ENCODE measurements around the gene GPR156. TPM values are rescaled to one million over a fixed set of nuclear protein-coding genes. Genes with fewer than 3 reads are reported as not detected.

Gene GPR156
- total RNA-seq, 1 experiment from 2014 or later: 2.8 TPM

GRCh38 chr3:120148187-120148949 lies 136.7 kb downstream of the GPR156 start:
- no TSS peak for BruUV-seq (replicated peaks)
- no peaks in the 10 kb centered on the region for H3K36me3 ChIP-seq (ENCODE audit: low read depth)
- H3K4me2 ChIP-seq: peak overlapping the region; percentile 80
- TF ChIP-seq CTCF (conservative IDR thresholded peaks at IDR 0.05) (no peak), EZH2 (IDR thresholded peaks at IDR 0.05; ENCODE audit: low read depth) (no peak)
- no peaks in the 10 kb centered on the region for H4K20me1 ChIP-seq (ENCODE audit: insufficient read depth)
- intact Hi-C loops (cut with micrococcal nuclease; ENCODE audit: unreplicated experiment): no loop called here
- peak overlapping the region; percentile 32; the same call in 1 of the 2 replicates for H3K4me3 ChIP-seq
- no peaks in the 10 kb centered on the region; the same call in 1 of the 2 replicates for H3K9me3 ChIP-seq (ENCODE audit: insufficient read depth, low read depth)
- ChIA-PET POLR2A (ENCODE audit: unreplicated experiment) (interaction anchor here (0.7 to 0.8 kb wide), 2 partner anchors 52 to 173 kb away, joined by 4 to 8 read pairs; no protein-coding TSS in a partner anchor), CTCF (interaction anchor here (1.4 kb wide), 1 partner anchor 53 kb away, joined by 4 read pairs; no protein-coding TSS in a partner anchor)
- no peaks in the 10 kb centered on the region for H3K27me3 ChIP-seq (ENCODE audit: insufficient read depth, low read depth)
- DNase-seq: no peak
- peak overlapping the region; percentile 78 for H3K27ac ChIP-seq
- peaks cover 64% of the 10 kb centered on the region for H3F3A ChIP-seq (ENCODE audit: insufficient read depth, low read depth)
- H3K4me1 ChIP-seq (replicated peaks; ENCODE audit: insufficient read depth): peaks cover 92% of the 10 kb centered on the region
- H2AFZ ChIP-seq: no peak overlapping the region
- no peaks in the 10 kb centered on the region for H3K79me2 ChIP-seq (ENCODE audit: low read depth)
- H3K9me2 ChIP-seq (ENCODE audit: insufficient read depth): no peaks in the 10 kb centered on the region

DNA sequence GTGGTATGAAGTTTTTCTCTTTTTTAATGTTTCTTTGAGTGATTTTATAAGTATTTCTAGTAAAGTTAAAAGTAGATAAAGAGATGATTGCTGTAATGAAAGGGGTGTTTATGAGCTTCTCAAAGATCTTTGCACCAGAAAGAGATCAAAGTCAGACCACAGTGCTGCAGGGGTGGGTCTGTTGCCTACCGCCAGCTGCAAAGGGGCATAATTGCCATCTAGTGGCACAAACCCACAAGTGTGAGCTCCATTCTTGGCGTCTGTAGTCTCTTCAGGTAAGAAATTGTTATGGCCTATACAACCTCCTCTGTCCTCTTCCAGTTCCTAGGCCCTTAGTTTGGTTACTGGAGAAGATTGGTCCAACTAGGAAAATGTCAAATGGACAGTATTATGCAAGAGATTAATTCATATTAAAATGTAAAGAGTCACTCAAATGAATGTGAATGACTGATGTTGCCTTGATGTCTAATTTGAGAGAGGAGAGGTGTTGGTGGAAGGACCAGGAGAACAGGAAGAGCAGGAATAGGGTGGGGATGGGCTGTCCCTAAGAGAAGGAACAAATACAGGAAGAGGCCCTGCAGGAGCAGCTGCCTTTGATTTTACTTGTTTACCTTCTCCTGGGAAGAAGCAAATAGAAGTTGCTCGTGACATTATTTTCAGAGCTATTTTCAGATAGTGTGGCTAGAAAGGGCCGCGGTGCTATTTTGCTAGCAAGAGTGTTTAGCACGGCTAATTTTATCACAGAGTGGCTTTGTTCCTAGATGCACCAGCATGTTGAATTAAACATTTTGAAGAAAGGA lies 137.8 kb downstream of the GPR156 start:
- POLR2A ChIA-PET (ENCODE audit: unreplicated experiment): interaction anchor here (0.7 to 0.8 kb wide), 4 partner anchors 13 to 172 kb away, joined by 3 to 8 read pairs (median 4); no protein-coding TSS in a partner anchor
- intact Hi-C loops (cut with micrococcal nuclease; ENCODE audit: unreplicated experiment): loop anchor here (1.0 kb wide), 3 partner anchors 13 to 53 kb away; partner anchors contain the start of gene GSK3B

More for the DNA sequence above, 137.8 kb downstream of the GPR156 start:
- H4K20me1 ChIP-seq (ENCODE audit: insufficient read depth): no peaks in the 10 kb centered on the region
- no peaks in the 10 kb centered on the region for H3K36me3 ChIP-seq (ENCODE audit: low read depth)
- peak overlapping the region; percentile 32; the same call in 1 of the 2 replicates for H3K4me3 ChIP-seq
- no peaks in the 10 kb centered on the region for H3K27me3 ChIP-seq (ENCODE audit: insufficient read depth, low read depth)
- H3F3A ChIP-seq (ENCODE audit: insufficient read depth, low read depth): peaks cover 54% of the 10 kb centered on the region
- no peaks in the 10 kb centered on the region; the same call in 1 of the 2 replicates for H3K9me3 ChIP-seq (ENCODE audit: insufficient read depth, low read depth)
- no peaks in the 10 kb centered on the region for H3K9me2 ChIP-seq (ENCODE audit: insufficient read depth)
- peak; percentile 41; the same call in 1 of the 2 replicates for TF ChIP-seq CTCF (conservative IDR thresholded peaks at IDR 0.05)
- TF ChIP-seq EZH2 (IDR thresholded peaks at IDR 0.05; ENCODE audit: low read depth): no peak
- peak; percentile 66 to 90 for DNase-seq
- peak overlapping the region; percentile 78 for H3K27ac ChIP-seq
- H3K4me1 ChIP-seq (replicated peaks; ENCODE audit: insufficient read depth): peaks cover 81% of the 10 kb centered on the region
- CTCF ChIA-PET: interaction anchor here (0.6 to 1.4 kb wide), 2 partner anchors 52 to 196 kb away, joined by 4 read pairs; no protein-coding TSS in a partner anchor
- H2AFZ ChIP-seq: 0 out of 2 replicates have a peak overlapping the region, but pooled peaks have one; percentile 40
- BruUV-seq (replicated peaks): no TSS peak
- H3K4me2 ChIP-seq: peak overlapping the region; percentile 80
- no peaks in the 10 kb centered on the region for H3K79me2 ChIP-seq (ENCODE audit: low read depth)

Measured in PC-9 (cell line).